HFFc6 (cell line): ENCODE results near the gene HSPA12A. TPM values are rescaled to one million over a fixed set of nuclear protein-coding genes. Genes with fewer than 3 reads are reported as not detected.

Experiments used
- DNase-seq: peaks from one replicate; pipeline ENCODE4 v3.0.0-alpha.2; 2018
- H3K27ac Mint-ChIP-seq: 2 replicates; pipeline ENCODE4 v1.8.0; 2020; ENCODE audit warnings: mild to moderate bottlenecking, mixed read lengths
- H3K27me3 Mint-ChIP-seq: 2 replicates; pipeline ENCODE4 v1.8.0; 2021; ENCODE audit warnings: mild to moderate bottlenecking, moderate library complexity, mixed read lengths; ENCODE audit not compliant: insufficient read depth
- H3K36me3 Mint-ChIP-seq: 2 replicates; pipeline ENCODE4 v1.8.0; 2021; ENCODE audit warnings: low read depth, mixed read lengths
- H3K4me1 Mint-ChIP-seq: 2 replicates; pipeline ENCODE4 v1.8.0; 2020; ENCODE audit warnings: low read depth, mixed read lengths
- H3K4me3 Mint-ChIP-seq: 2 replicates; pipeline ENCODE4 v1.8.0; 2020; ENCODE audit warnings: mild to moderate bottlenecking, moderate library complexity, mixed read lengths
- H3K9me3 Mint-ChIP-seq: 2 replicates; pipeline ENCODE4 v1.8.0; 2020; ENCODE audit warnings: mild to moderate bottlenecking, mixed read lengths
- total RNA-seq, 6 experiments: library from RNA; stranded (reverse); fragmentation: NEBNext Ultra II Directional; extraction: Animal tissue kit (Norgen Biotek cat#: 25700); gene quantifications; 2 replicates in 1 of 6; 3 replicates in 5 of 6; pipeline ENCODE4 v1.2.3, GENCODE V29; 2021
- TF ChIP-seq, protein P1 (sequence below): fragments of 200-600 bp; sonication (generic); IDR thresholded peaks from 2 replicates; pipeline ENCODE4 v1.5.0; 2021; ENCODE audit warnings: antibody characterized with exemption, mild to moderate bottlenecking

The HSPA12A gene
- total RNA-seq, 6 experiments from 2014 or later: 16.6 to 19.4 (median 17.7) TPM

GRCh38 chr10:116741391-116742351 is 695 bp downstream of the HSPA12A start:
- H3K4me3 Mint-ChIP-seq: peak overlapping the region; percentile 88
- no peak for DNase-seq
- peak overlapping the region; percentile 58 for H3K27ac Mint-ChIP-seq
- peaks cover 30% of the 10 kb centered on the region for H3K4me1 Mint-ChIP-seq
- H3K36me3 Mint-ChIP-seq: no peaks in the 10 kb centered on the region
- TF ChIP-seq, protein P1, sequence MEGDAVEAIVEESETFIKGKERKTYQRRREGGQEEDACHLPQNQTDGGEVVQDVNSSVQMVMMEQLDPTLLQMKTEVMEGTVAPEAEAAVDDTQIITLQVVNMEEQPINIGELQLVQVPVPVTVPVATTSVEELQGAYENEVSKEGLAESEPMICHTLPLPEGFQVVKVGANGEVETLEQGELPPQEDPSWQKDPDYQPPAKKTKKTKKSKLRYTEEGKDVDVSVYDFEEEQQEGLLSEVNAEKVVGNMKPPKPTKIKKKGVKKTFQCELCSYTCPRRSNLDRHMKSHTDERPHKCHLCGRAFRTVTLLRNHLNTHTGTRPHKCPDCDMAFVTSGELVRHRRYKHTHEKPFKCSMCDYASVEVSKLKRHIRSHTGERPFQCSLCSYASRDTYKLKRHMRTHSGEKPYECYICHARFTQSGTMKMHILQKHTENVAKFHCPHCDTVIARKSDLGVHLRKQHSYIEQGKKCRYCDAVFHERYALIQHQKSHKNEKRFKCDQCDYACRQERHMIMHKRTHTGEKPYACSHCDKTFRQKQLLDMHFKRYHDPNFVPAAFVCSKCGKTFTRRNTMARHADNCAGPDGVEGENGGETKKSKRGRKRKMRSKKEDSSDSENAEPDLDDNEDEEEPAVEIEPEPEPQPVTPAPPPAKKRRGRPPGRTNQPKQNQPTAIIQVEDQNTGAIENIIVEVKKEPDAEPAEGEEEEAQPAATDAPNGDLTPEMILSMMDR: peak; percentile 42
- peaks cover 2% of the 10 kb centered on the region for H3K27me3 Mint-ChIP-seq
- H3K9me3 Mint-ChIP-seq: no peaks in the 10 kb centered on the region

GRCh38 chr10:116740971-116741370 is 1.4 kb downstream of the HSPA12A start:
- H3K4me1 Mint-ChIP-seq: peaks cover 30% of the 10 kb centered on the region
- no peaks in the 10 kb centered on the region for H3K36me3 Mint-ChIP-seq
- peaks cover 2% of the 10 kb centered on the region for H3K27me3 Mint-ChIP-seq
- H3K4me3 Mint-ChIP-seq: peak overlapping the region; percentile 88
- no peaks in the 10 kb centered on the region for H3K9me3 Mint-ChIP-seq
- TF ChIP-seq, protein P1: no peak
- DNase-seq: no peak
- no peak overlapping the region for H3K27ac Mint-ChIP-seq

- H3K9me3 Mint-ChIP-seq: no peaks in the 10 kb centered on the region
- TF ChIP-seq, protein P1: no peak
- DNase-seq: no peak
- H3K27me3 Mint-ChIP-seq: peaks cover 4% of the 10 kb centered on the region
- H3K27ac Mint-ChIP-seq: no peak overlapping the region
- no peak overlapping the region for H3K4me3 Mint-ChIP-seq
- peaks cover 51% of the 10 kb centered on the region for H3K4me1 Mint-ChIP-seq
- H3K36me3 Mint-ChIP-seq: peaks cover 10% of the 10 kb centered on the region
These were observed 4.0 kb downstream of the HSPA12A start for GRCh38 chr10:116738339-116738738.

- TF ChIP-seq, protein P1: peak; percentile 62
- Mint-ChIP-seq H3K36me3 (peaks cover 10% of the 10 kb centered on the region), H3K27me3 (peaks cover 4% of the 10 kb centered on the region), H3K9me3 (no peaks in the 10 kb centered on the region), H3K4me3 (no peak overlapping the region), H3K4me1 (peaks cover 54% of the 10 kb centered on the region), H3K27ac (0 out of 2 replicates have a peak overlapping the region, but pooled peaks have one; percentile 29)
- DNase-seq: no peak
These were observed 4.6 kb downstream of the HSPA12A start for GRCh38 chr10:116737627-116738327.

DNA sequence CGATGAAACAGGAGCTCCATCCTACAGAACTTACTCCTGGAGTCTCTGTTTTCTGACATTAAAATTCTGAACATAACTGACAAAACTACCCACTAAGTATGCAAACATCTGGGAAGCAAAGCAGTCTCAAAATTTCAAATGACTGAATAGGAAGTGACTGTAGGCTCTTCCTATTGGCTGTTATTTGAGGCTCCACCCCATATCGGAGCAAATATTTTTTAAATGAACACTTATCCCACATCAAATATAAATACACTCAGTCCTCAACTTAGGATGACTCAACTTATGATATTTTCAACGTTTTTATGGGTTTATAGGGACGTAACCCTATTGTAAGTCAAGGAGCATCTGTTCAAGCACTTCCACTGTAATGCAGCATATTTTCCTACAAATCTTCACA is 8.8 kb downstream of the HSPA12A start:
- H3K9me3 Mint-ChIP-seq: no peaks in the 10 kb centered on the region
- peak overlapping the region; percentile 58; the same call in 1 of the 2 replicates for H3K4me3 Mint-ChIP-seq
- peak overlapping the region; percentile 88 for H3K27ac Mint-ChIP-seq
- peaks cover 2% of the 10 kb centered on the region; the same call in 1 of the 2 replicates for H3K27me3 Mint-ChIP-seq
- TF ChIP-seq, protein P1: no peak
- peaks cover 10% of the 10 kb centered on the region for H3K36me3 Mint-ChIP-seq
- DNase-seq: peak; percentile 69
- peaks cover 77% of the 10 kb centered on the region for H3K4me1 Mint-ChIP-seq
